GM19193 (cell line): ENCODE results near the gene B3GLCT.

Experiments
- POLR2A ChIP-seq: IDR thresholded peaks from 4 replicates; pipeline ENCODE4 v1.6.1; 2011; ENCODE audit not compliant: insufficient read depth, insufficient read length; ENCODE audit errors: extremely low read depth

The B3GLCT gene

DNA sequence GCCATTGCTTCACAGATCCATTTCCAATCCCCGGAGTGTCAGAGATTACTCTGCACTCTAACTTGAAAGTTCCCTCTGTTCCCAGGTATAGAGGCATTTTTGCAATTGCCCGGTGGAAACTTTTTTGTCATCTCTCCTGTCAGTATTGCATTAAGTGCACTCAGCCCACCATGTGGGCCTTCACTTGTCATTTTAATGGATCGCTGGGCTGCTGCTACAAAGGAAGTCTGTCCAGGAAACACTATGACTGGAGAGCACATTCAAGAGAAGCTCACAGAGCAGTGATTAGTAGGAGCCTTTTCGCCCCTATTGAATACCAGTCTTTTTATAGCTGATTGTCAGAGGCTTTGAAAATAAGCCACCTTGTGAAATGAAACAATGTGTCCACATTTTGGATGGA lies 180.9 kb downstream of the B3GLCT start:
- TF ChIP-seq POLR2A, result no peak
